GM04504 (cell line): ENCODE measurements around the gene ERCC6L2.

Source experiments
- DNase-seq: peaks from one replicate; pipeline ENCODE4 v3.0.0-alpha.2; 2012; ENCODE audit warnings: low read depth

Gene ERCC6L2

GRCh38 chr9:95870352-95870751 lies 5.1 kb upstream of the ERCC6L2 start:
- no peak for DNase-seq

DNA sequence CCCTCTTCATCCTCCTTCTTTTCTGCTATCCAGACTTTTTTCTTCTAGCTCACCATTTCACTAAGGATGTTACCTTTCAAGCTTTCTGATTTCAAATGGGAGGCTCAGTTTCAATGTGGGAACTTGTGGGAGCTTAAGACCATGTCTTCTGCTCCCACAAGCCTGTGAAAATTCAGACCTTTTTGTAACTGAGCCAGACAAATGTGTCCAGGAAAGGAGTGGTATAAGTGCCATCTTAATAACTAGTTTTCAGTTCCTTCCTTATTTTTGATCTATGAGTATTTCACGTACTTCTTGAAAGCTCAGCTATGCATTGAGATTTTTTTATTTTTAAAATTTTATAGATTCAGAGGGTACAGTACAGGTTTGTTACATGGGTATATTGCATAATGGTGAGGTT lies 4.6 kb upstream of the ERCC6L2 start:
- DNase-seq = no peak

GRCh38 chr9:95874303-95874988 lies 1.0 kb upstream of the ERCC6L2 start:
- DNase-seq = no peak

GRCh38 chr9:95874989-95875304 lies 544 bp upstream of the ERCC6L2 start:
- no peak for DNase-seq

- DNase-seq = no peak
Measured at GRCh38 chr9:95876138-95876444, 600 bp downstream of the ERCC6L2 start.

GRCh38 chr9:95876595-95876994 lies 1.1 kb downstream of the ERCC6L2 start:
- DNase-seq = no peak

DNA sequence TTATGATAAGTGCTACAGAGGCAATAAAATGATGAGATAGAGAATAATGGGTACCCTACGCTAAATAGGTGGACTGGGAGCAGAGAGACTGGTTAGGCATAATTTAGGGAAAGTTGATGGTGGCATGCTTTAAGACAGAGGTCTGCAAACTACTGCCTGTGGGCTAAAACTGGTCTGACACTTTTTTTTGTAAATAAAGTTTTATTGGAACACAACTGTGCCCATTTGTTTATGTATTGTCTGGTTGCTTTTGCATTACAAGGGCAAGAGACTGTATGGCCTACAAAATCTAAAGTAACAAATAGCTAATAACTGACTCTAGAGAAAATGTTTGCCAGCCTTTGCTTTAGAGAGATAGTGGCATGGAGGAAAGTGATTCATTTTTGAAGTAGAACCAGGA lies 2.5 kb downstream of the ERCC6L2 start:
- DNase-seq = no peak

DNA sequence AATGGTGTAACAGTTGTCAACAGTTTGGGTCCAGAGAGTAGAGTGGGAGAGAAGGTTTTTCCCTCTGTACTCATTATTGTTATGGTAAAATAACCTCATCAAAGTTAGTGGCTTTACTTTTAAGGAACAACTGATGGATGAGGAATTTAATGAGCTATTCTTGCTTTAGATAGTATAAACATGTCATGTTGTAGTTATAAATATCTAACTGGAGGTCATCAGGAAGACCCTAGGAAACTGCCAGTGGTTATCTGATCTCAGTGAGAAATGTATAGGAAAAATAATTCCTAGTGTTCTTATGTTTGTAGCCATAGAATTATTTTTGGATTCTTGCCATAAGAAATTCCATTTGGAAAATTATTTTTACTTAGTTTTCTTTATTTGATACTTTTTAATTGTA lies 4.1 kb downstream of the ERCC6L2 start:
- no peak for DNase-seq

DNA sequence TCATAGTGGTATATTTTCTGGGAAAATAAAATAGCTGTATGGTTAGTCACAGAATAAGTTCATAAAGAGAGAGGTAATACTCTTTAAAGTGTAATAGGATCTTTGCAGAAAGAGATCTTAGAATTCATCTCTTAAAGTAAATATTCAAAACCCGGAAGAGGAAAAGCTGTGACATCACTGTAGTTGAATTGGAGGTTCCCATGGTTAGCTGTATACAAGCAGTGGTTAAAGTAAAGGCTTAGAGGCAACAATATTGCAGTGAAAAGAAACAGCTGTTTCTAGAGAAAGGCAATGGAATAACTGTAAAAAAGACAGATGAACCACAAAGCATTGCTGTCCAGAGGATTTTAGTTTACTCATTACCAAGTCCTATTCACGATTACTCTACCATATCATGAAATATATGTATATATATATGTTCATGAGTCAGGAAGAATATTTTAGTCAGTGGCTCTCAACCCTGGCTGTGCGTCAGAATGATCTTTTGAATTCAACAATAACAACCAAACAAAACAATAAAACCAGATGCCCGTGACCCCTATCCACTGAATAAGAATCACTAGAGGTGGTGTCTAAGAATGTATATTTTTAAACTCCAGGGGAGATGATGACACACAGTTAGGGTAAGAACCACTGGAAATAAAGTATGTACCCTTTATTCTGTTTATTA lies 4.7 kb downstream of the ERCC6L2 start:
- DNase-seq = no peak

- DNase-seq = no peak
Measured at GRCh38 chr9:95887926-95888497, 12.5 kb downstream of the ERCC6L2 start.

DNA sequence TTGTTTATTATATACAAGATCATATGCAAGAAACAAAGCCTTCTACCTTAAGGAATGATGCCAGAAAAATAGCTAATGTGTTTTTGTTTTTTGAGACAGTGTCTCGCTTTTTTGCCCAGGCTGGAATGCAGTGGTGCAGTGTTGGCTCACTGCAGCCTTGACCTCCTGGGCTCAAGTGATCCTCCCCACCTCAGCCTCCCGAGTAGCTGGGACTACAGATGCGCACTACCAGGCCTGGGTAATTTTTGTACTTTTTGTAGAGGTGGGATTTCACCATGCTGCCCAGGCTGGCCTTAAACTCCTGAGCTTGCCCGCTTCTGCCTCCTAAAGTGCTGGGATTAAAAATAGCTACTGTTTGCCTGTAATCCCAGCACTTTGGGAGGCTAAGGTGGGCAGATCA lies 15.1 kb downstream of the ERCC6L2 start:
- no peak for DNase-seq

DNA sequence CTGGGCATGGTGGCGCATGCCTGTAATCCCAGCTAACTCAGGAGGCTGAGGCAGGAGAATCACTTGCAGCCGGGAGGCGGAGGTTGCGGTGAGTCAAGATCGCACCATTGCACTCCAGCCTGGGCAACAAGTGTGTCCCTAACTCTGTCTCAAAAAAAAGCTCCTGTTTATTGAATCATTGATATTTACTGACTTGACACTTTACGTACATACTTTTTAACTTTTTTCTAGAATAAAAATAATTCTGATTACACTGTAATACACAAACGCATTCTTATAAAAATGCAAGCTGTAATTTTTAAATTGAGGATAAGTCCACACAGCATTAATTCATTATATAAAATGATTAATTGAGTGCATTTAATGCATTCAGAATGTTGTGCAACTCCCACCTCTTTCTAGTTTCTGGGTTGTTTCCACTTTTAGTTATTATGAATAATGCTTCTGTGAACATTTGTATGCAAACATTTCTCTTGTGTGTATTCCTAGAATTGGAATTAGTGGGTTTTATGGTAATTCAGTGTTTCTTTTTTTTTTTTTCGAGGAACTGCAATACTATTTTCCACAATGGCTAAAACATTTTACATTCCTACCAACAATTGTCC lies 15.7 kb downstream of the ERCC6L2 start:
- DNase-seq = no peak

DNA sequence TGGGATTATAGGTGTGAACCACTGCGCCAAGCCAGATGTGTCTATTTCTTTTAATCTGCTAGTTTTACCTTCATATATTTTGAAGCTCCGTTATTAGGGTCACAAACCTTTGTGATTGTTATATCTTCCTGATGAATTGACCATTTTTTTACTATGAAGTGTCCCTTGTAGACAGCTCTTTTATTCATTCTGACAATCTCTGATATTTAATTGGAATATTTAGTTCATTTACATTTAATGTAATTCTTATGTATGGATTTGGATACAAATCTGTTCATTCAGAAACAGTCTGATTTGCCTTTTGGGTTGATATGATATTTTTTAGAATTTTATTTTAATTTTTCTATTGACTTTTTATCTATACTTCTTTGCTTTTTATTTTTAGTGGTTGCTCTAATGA lies 17.2 kb downstream of the ERCC6L2 start:
- DNase-seq = no peak

DNA sequence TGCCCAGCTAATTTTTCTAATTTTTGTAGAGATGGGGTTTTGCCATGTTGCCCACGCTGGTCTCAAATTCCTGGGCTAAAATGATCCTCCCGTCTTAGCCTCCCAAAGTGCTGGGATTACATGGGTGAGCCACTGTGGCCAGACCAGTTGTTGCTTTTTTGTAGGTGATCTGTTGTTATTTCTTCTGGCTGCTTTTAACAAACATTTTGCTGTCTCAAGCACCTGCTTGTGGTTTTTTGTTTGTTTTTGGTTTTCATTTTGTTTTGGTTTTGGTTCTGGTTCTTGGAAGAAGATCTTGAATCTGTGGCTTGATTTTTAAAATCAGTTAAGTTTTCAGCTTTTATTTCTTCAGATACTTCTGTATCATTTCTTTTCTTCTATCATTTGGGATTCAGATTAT lies 21.1 kb downstream of the ERCC6L2 start:
- no peak for DNase-seq

- no peak for DNase-seq
Measured at GRCh38 chr9:95901506-95901905, 26.0 kb downstream of the ERCC6L2 start.

GRCh38 chr9:95903398-95903797 lies 27.9 kb downstream of the ERCC6L2 start:
- DNase-seq = no peak

DNA sequence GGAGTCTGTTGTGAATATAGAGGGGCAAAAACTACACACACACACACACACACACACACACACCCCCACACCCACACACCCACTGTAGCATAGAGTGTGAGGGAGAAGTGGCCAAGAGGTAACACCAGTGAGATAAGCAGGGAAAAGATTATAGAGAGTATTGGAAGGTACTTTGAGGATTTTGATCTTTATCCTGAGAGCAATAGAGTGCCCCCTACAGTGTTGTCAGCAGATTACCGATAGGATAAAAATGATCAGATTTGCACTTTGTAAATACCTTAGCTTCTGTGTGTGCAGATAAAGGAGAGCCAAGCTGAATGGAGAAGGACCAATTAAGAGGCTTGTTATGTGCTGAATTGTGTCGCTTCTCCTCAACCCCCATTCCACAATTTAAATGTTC lies 32.3 kb downstream of the ERCC6L2 start:
- DNase-seq = no peak

DNA sequence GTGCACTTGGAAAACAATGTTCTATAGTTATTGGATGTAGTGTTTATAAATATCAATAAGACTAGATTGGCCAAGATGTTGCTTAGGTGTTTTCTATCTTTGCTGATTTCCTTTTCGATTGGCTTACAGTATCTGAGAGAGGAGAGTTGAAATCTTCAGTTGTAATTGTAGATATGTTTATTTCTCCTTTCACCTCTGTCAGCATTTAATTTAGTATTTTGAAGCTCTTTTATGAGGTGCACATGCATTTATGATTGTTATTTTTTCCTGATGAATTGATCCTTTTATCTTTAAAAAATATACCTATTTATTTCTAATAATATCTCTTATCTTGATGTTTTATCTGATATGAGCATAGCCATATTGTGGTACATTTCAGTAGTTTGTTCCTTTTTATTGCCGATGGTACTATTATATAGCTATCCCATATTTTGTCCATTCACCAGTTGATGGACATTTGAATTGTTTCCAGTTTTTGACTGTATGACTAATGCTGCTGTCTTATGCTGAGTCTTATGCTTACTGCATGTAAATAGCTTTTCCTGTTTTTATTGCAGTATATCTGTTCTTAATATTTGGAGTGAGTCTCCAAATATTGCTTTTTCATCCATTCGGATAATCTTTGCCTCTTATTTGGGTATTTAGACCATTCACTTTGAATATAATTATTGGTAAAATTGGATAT lies 34.7 kb downstream of the ERCC6L2 start:
- no peak for DNase-seq

DNA sequence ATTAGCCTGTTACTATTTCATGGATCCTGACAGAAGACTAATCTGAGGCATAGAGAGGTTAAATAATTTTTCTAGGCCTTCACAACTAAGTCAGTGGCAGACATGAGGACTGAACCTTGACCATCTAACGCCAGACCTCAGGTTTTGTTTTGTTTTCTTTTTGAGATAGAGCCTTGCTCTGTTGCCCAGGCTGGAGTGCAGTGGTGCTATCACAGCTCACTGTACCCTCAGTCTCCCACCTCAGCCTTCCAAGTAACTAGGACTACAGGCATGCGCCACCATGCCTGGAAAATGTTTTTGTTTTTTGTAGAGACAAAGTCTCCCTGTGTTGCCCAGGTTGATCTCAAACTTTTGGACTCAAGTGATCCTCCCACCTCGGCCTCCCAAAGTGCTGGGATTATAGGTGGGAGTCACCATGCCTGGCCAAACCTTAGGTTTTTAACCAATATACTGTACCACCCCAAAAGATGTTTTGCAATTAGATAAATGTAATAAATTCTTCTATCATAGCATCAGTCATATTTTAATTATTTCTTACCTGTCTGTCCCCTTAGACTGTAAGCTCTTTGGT lies 35.4 kb downstream of the ERCC6L2 start:
- DNase-seq = no peak

DNA sequence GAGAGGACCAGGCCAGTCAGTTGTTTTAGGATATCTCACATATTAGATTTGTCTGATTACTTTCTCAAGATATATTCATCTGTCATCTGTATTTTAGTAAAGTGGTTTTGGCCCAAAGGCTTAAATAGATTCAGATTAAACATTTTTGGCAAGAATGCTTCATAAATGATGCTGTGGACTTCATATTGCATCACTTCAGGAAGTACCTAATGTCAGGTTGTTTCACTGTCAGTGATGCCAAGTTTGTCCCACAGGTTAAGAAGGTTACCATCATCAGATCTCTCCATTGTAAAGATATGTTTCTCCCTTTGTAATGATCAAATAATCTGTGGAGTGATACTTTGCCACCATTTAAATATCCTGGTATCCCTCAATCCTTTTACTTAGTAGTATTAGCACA lies 37.3 kb downstream of the ERCC6L2 start:
- DNase-seq = no peak

DNA sequence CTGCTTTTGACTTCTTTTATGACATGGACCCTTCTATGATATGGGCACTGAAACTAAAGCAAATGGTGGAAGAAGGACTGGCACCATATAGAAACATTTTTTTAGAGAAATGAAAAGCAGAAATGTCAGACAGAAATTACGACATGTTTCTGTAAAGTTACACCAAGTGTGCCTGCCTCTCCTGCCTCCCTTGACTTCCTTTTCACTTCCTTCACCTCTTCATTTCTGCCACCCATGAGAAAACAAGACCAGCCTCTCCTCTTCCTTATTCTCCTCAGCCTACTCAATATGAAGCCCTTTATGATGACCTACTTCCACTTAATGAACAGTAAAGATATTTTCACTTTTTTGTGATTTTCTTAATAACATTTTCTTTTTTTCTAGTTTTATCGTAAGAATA lies 44.5 kb downstream of the ERCC6L2 start:
- no peak for DNase-seq

DNA sequence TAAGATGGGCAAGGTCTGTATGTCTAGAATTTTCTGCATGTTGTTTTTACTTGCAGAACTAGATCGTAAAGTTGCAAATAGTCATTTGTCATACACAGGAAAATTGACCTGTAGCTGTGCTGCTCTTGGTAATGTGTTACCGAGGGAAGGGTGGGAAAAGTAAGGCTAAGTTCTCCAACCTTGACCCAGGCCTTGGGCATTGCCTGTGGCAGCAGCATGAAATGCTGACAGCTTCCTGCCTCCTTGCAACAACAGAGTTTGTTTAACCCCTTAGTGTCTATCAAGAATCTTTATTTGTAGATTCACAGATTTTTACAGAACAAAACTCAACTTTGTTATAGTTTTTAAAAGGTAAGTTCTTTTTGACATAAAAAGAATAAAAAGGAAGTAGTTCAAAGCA lies 48.3 kb downstream of the ERCC6L2 start:
- no peak for DNase-seq

DNA sequence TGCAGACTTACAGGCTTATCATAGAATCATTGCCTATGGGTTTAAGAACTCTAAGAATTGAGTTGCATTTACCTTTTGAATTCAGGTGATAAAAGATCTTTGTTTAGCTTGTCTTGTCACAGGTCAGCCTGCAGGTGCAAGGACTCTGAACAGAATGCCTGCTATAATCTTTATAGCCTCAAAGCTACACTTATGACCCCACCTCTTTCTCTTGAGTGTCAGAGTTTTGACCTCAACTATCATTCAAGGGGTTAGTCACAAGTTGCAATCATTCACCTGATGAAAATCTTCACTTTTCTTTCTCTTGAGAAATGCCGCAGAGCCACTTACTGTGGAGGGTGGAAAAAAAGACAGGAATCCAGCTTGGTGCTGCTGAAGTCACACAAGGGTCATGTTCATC lies 49.5 kb downstream of the ERCC6L2 start:
- DNase-seq = no peak
